ENCODE data around the gene ATP11B.

Gene ATP11B

DNA sequence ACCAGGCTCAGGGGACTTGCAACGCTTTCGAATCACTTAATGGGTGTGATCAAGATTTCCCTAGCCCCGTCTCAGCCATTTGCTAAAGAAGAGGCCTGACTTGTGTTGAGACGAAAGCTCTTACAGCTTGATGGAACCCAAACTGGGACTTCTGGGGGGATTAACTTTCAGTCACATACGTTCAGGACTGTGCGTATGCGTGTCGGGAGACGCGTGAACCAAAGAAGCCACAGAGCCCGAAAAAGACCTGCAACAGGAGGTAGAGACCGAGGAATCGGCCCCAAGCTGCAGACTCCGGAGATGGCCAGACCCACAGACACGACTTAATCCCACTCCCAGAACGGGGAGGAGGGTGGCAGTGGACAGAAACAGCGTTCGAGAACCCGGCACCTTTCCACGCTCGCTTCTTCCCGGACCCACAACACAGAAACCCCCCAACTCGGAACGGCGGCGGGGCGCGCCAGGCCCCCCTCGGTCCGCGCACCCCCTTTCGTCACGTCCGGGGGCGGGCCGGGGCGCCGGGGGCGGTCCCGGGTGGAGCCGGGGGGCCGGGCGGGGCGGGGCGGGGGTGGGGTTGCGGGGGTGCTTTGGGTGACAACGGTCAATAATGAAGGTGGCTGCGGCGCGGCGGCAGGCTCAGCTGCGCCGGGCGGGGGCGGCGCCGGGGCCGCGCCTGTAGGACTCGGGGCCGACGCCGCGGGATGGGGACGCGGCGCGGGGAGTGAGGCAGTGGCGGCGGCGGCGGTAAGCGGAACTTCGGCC, at the start of gene ATP11B:
TSS of gene ATP11B (plus strand) at position 604 of the 762 bp plus-strand sequence. CDS start 256 bp downstream, outside the sequence.
- peak; percentile 73 to 78 for DNase-seq

GRCh38 chr3:182746959-182747358, 46.3 kb upstream of the ATP11B start:
- DNase-seq = no peak

DNA sequence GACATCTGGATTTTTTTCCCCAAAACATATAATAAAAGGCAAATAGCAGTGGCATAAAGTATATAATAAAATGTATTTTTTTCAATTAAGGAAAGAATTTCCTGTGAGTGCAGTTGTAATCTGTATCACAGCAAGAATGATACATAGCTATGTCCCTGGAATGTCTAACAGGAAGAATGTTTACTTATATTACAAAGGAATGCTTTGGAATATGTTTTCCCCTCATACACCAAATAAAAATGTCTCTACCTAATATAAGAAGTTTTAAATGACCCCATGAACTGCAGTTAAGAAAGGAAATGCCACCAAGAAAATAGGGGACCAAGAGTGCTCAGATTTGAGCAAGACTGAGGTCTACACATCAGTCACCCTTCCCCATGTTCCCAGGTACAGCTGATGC, 38.0 kb upstream of the ATP11B start:
- no peak for DNase-seq

DNA sequence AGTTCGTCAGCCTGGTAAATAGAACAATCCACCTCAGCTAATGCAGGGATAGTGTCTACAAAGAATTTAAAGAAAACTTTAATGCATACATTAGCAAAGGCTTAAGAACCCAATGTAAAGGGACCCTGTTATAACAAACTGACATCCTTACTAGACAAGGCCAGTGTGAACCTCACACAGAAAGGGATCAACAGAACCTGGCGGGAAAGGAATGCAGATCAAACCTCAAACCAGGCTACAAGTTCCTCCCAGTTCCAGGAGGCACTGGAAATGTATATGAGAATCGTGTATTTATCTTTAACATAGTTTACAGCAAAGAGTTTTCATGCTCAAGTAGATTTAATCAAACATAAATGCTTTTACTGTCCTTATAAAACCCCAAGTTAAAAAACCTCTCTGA, 37.6 kb upstream of the ATP11B start:
- DNase-seq = no peak

- DNase-seq = no peak
These were observed 32.6 kb upstream of the ATP11B start for GRCh38 chr3:182760576-182761164.

DNA sequence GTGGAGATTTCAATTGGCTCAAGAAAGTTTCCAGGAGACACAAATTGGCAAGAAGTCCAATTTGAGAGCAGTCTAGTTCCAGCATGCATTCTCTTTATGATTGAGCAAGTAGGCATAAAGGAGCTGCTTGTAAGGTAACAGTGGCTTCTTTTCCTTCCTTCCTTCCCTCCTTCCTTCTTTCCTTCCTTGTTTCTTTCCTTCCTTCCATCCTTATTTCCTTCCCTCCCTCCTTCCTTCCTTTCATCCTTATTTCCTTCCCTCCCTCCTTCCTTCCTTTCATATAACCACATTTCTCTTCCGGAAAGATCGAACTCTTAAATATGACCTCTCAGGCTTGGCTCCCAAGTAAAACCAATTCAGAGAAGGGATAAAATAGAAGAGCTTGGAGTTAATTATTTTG, 29.4 kb upstream of the ATP11B start:
- no peak for DNase-seq

GRCh38 chr3:182765287-182765686, 28.0 kb upstream of the ATP11B start:
- no peak for DNase-seq

GRCh38 chr3:182766099-182766498, 27.2 kb upstream of the ATP11B start:
- DNase-seq = no peak

DNA sequence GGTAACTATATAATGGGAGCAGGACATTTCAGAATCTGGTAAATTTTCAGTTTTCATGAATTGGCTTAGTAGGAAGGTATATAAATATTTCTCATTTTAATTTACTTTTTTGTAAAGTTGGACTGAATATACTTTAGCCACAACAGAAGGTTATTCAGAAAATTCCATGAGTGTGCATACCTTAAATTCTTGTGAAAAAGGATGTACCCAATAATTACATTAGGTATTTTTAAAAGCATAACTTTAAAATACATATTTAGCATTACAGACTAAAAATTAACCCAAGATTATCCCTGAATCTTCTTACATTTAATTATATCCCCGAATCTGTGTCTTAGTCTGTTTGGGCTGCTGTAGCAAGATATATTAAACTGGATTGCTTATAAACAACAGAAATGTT, 24.9 kb upstream of the ATP11B start:
- DNase-seq = no peak

GRCh38 chr3:182769673-182770072, 23.6 kb upstream of the ATP11B start:
- no peak for DNase-seq

DNA sequence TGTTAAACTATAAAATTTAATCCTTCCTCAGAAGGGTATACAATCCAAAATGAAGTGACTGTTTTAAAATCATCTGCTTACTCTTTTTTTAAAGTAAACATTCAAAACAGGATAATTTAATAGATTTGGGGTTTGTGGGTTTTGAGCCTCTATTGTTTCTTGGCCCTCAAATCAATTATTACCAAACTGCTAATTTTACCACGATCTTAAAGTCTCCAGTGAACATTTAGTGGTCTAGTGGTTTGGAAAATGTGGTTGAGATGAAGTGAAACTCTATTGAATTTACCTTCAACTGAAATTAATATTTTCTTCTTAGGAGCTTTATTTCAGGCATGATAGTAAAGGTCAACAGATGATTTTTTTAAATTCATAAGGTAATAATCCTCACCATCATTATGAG, 11.2 kb upstream of the ATP11B start:
- DNase-seq = no peak

- no peak for DNase-seq
These were observed 10.2 kb upstream of the ATP11B start for GRCh38 chr3:182783106-182783505.

GRCh38 chr3:182784542-182784941, 8.8 kb upstream of the ATP11B start:
- DNase-seq = no peak

GRCh38 chr3:182785142-182785541, 8.2 kb upstream of the ATP11B start:
- no peak for DNase-seq

DNA sequence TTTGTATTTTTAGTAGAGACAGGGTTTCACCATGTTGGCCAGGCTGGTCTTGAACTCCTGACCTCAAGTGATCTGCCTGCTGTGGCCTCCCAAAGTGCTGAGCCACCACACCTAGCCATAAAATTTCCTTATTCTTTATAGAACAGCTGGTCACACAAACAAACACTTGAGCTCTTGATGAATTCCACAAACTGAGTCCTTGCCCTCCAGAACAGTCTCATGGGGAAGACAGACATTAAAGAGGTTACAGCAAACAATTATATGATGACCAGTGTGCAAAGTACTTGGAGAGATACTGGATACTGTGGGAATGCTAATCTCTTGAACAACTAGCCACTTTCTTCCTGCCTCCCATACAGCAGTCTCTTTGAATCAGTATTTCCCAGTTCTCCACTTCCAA, 7.5 kb upstream of the ATP11B start:
- no peak for DNase-seq

- DNase-seq = no peak
These were observed 6.6 kb upstream of the ATP11B start for GRCh38 chr3:182786564-182787196.

DNA sequence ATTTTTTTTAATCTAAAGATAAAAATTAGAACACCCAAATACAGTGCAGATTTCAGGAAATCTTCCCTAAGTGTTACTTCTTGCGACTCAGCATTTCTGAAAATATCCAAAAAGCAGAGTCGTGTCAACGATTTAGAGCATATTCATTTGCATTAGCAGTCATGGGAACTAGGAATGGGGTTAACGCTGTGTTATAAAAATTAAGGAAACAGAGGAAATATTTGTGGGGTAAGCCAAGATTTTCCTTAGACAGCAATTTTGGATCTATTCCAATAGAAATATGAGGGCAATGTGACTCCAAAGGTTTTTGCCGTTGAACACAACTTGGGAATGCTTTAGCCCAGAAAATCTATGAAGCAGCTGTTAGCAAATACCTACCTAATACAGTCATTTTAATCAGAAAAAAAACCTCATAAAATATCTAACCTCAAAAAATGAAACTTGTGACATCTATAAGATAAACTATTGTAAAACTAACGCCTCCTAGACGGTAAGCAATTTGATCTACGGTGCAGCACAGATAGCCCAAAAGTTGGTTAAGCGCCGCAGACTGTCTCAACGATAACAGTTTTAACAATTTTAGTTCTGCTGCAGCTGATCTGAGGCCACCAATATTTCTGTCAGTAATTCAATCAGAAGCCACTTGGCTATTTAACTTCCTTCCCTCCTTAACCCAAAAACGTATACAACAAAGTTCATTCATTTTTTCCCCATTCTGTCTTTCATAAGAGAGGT, 5.8 kb upstream of the ATP11B start:
- DNase-seq = no peak

- no peak for DNase-seq
These were observed 3.9 kb upstream of the ATP11B start for GRCh38 chr3:182789371-182789770.

DNA sequence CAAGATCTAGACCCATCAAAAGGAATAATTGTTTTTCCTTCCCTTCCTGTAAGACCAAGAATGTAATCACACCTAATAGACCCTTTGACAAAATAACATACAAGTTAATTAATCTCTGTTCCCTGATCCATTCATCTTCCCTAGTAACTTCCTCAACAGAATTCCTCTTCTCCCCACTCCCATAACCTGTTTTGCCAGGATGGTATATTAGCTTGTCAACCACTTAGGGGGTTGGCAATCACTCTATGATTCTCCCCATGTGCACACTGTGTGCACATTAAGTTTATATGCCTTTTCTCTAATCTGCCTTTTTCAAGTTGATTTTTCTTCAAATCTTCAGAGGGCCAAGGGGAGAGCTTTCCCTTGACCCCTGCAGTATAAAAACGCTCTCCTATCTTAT, 2.7 kb upstream of the ATP11B start:
- DNase-seq = no peak

DNA sequence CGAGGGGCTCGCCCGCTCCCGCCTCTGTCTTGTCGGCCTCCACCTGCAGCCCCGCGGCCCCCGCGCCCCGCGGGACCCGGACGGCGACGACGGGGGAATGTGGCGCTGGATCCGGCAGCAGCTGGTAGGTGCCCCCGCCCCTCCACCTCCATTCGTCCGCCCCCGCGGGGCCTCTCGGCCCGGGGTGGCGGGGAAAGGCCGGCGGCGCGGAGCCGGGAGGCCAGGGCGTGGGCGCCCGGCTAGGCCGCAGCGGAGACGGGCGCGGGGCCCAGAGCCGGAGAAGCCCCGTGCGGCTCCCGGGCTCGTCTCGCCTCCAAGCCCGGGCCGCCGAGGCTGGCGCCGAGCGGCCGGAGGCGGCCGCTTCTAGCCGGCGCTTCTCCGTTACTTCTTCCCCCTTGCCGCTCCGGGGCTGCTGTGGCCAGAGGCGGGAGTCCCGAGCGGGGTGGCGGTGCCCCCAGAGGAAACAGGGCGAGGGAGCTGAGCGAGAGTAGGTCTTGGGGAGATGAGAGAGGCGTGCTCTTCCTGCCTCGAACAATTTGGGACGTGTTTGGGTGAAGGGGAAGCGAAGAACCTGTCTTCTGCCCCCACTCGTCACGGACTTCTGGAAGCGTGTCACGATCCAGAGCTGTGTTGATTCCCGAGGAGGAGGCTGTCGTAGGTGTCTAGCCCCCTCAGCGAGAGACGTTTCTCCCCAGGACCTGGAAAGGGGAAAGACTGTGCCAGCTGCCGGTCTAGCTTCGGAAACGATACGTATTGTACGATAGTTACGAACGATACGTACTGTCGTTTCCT, 555 bp downstream of the ATP11B start:
- peak; percentile 46 to 52 for DNase-seq

DNA sequence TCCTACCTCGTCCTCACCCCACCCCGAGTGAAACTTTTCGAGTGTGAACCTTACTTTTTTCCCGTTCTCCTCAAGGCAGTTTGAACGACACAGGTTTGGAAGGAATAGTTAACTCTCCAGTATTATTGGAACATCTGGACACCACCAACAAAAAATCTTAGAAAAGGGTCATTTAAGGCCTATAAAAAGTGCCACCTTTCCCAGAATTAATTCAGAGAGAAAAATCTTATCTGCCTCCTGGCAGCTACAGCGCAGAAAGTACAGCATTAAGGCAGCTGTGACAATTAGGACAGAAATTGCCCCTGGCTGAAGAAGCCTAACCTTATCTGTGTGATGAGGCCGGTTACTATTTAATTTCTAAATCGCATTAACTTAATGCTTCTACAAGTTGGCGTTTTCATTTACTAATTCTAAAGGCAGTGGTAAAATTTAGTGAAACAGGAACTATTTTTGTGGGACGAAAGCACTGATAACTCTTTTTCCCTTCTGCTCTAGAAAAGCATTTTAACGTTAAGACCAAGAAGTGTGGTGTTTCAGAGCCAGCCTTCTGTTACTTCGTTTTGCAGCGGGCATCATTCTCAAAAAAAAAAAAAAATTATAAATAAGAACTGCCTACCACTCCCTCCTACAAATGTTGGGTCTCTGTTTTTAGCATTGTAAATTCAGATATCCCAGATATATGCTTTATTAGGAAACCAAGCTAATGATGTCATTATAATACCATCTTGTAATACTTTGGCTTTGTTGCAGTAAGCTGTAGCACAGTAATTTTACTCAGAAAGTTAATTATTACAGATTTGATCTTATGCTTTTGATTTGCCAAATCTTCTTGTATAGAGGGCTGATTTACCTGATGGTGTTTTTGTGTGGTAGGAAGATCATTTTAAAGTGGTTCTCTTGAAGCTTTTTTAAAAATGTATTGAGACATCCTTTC, 1.4 kb downstream of the ATP11B start:
- no peak for DNase-seq

- peak in 1 of 2 experiments; percentile 25 for DNase-seq
These were observed 2.1 kb downstream of the ATP11B start for GRCh38 chr3:182795389-182795782.
